K562 (cell line): ENCODE measurements around the gene ASB7. TPM values are rescaled to one million over a fixed set of nuclear protein-coding genes. Genes with fewer than 3 reads are reported as not detected.

Experiments used
- ATAC-seq: fragments of 200-7000 bp; cut with Tn5 transposase; 3 replicates; pipeline ENCODE4 v1.9.1; 2020; ENCODE audit warnings: moderate library complexity
- BruUV-seq: library from RNA; stranded (reverse); fragments of 400-500 nt; replicated peaks from 2 replicates; lab custom pipeline; 2021; lab: Mats Ljungman, UMichigan
- CTCF ChIA-PET: fragments of 300-600 bp; formaldehyde crosslinking; extraction: SDS; loops from one replicate; lab custom pipeline; 2021; ENCODE audit warnings: low intra/inter-chr PET ratio; lab: Yijun Ruan, JAX
- POLR2A ChIA-PET: fragments of 300-600, 350-650 bp; sonication (Branson Sonifier 250); formaldehyde crosslinking; extraction: SDS; loops from one replicate; lab custom pipeline; 2021; ENCODE audit warnings: antibody characterized with exemption, inconsistent platforms; lab: Yijun Ruan, JAX
- DNase-seq, 4 experiments: peaks; one replicate each; pipeline versions ENCODE4 v3.0.0 to v3.0.0-alpha.2; 2011 to 2018; ENCODE audit warnings: low spot score in 3 of 4, mixed read lengths in 3 of 4; ENCODE audit errors: extremely low read depth in 1 of 4
- FAIRE-seq: peaks from 2 replicates; lab custom pipeline; 2011; peaks lifted over from hg19 to GRCh38; lab: Jason Lieb, UNC
- H2AFZ ChIP-seq: 2 replicates; pipeline ENCODE4 v1.6.0; 2011; ENCODE audit warnings: low read depth, low read length, control low read depth, inconsistent platforms
- H3K27ac ChIP-seq: fragments of 200-600 bp; 3 replicates; pipeline ENCODE4 v1.8.0; 2011; ENCODE audit warnings: low read depth, mild to moderate bottlenecking, control low read depth, inconsistent platforms, low read length, moderate library complexity, mixed read lengths; ENCODE audit errors: extremely low read depth
- H3K27me3 ChIP-seq, 2 experiments: fragments of 300-600 bp in 1 of 2; 2 replicates in 1 of 2; 3 replicates in 1 of 2; pipeline versions ENCODE4 v1.6.0 to v1.8.0; 2011; ENCODE audit warnings: inconsistent platforms in 2 of 2, low read length in 2 of 2, mild to moderate bottlenecking in 1 of 2, mixed read lengths in 1 of 2, moderate library complexity in 1 of 2; ENCODE audit not compliant: control insufficient read depth in 2 of 2, insufficient read depth in 2 of 2
- H3K36me3 ChIP-seq: fragments of 300-600 bp; 3 replicates; pipeline ENCODE4 v1.8.0; 2011; ENCODE audit warnings: mild to moderate bottlenecking, low read length, inconsistent platforms; ENCODE audit not compliant: control insufficient read depth, insufficient read depth
- H3K4me1 ChIP-seq, 2 experiments: fragments of 200-600 bp in 1 of 2; replicated peaks in 1 of 2; 2 replicates in 1 of 2; 3 replicates in 1 of 2; pipeline versions ENCODE4 v1.5.1 to v1.8.0; 2011; ENCODE audit warnings: inconsistent platforms in 2 of 2, low read length in 2 of 2, mild to moderate bottlenecking in 1 of 2, mixed read lengths in 1 of 2, moderate library complexity in 1 of 2; ENCODE audit not compliant: control insufficient read depth in 2 of 2, insufficient read depth in 2 of 2
- H3K4me2 ChIP-seq: 2 replicates; pipeline ENCODE4 v1.6.1; 2011; ENCODE audit warnings: low read length, control low read depth, inconsistent platforms, mixed read lengths; ENCODE audit not compliant: insufficient read depth
- H3K4me3 ChIP-seq: fragments of 200-600 bp; sonication (generic), shearing (Covaris generic); 2 replicates; pipeline ENCODE4 v1.5.1; 2016; ENCODE audit warnings: control low read depth, inconsistent platforms
- H3K79me2 ChIP-seq: fragments of 200-600 bp; 3 replicates; pipeline ENCODE4 v1.8.0; 2011; ENCODE audit warnings: low read length, inconsistent platforms; ENCODE audit not compliant: control insufficient read depth, insufficient read depth
- H3K9ac ChIP-seq, 2 experiments: 2 replicates each; pipeline versions ENCODE4 v1.6.0 to v1.6.1; 2011; ENCODE audit warnings: low read depth in 2 of 2, low read length in 2 of 2, control low read depth in 1 of 2, inconsistent platforms in 1 of 2, mild to moderate bottlenecking in 1 of 2, mixed read lengths in 1 of 2; ENCODE audit not compliant: insufficient read depth in 1 of 2
- H3K9me1 ChIP-seq: one replicate; pipeline ENCODE4 v1.6.0; 2011; ENCODE audit warnings: inconsistent platforms, mild to moderate bottlenecking, low read length, moderate library complexity; ENCODE audit not compliant: control insufficient read depth, insufficient read depth
- H3K9me3 ChIP-seq: replicated peaks from 2 replicates; pipeline ENCODE4 v1.5.1; 2011; ENCODE audit warnings: low read depth, low read length, inconsistent platforms; ENCODE audit not compliant: control insufficient read depth, insufficient read depth
- H4K20me1 ChIP-seq: replicated peaks from 2 replicates; pipeline ENCODE4 v1.6.1; 2011; ENCODE audit warnings: low read length, inconsistent platforms, mixed read lengths; ENCODE audit not compliant: control insufficient read depth, insufficient read depth
- CBX5 ChIP-seq: IDR thresholded peaks from 2 replicates; pipeline ENCODE4 v1.6.1; 2014; ENCODE audit warnings: low read depth, borderline replicate concordance
- NR2C2 ChIP-seq, 2 experiments: fragments of 200-800 bp in 1 of 2; sonication (Bioruptor generic) in 1 of 2; sonication (generic) in 1 of 2; formaldehyde crosslinking in 1 of 2; IDR thresholded peaks; 2 replicates each; pipeline versions ENCODE4 v1.6.1 to v1.8.0; 2016 to 2022; ENCODE audit warnings: mild to moderate bottlenecking in 1 of 2, missing compliant biosample characterization in 1 of 2, missing genetic modification characterization in 1 of 2, missing genetic modification reagents in 1 of 2
- PHF8 ChIP-seq: fragments of 200-600 bp; sonication (generic); IDR thresholded peaks from 2 replicates; pipeline ENCODE4 v1.6.1; 2012; ENCODE audit warnings: mixed run types, mild to moderate bottlenecking, inconsistent platforms, low read length, moderate library complexity, borderline replicate concordance
- RB1 ChIP-seq: fragments of 450-650 bp; IDR thresholded peaks from 2 replicates; pipeline ENCODE4 v1.6.1; 2017; ENCODE audit warnings: low read depth, mild to moderate bottlenecking
- SP1 ChIP-seq: sonication (generic); formaldehyde crosslinking; IDR thresholded peaks from 2 replicates; pipeline ENCODE4 v1.8.1; 2022; ENCODE audit warnings: mild to moderate bottlenecking, missing genetic modification reagents
- TCF7 ChIP-seq: sonication (generic); IDR thresholded peaks from 2 replicates; pipeline ENCODE4 v1.6.1; 2016; ENCODE audit warnings: antibody characterized with exemption, borderline replicate concordance
- ZNF134 ChIP-seq: fragments of 250-450 bp; sonication (Bioruptor Pico); conservative IDR thresholded peaks from 2 replicates; pipeline ENCODE4 v1.4.0; 2020
- ZNF408 ChIP-seq: fragments of 250-450 bp; sonication (Bioruptor Pico); IDR thresholded peaks from 2 replicates; pipeline ENCODE4 v1.4.0; 2020; ENCODE audit warnings: low read depth, mild to moderate bottlenecking, moderate library complexity
- ZNF583 ChIP-seq: fragments of 250-450 bp; sonication (Bioruptor Pico); IDR thresholded peaks from 2 replicates; pipeline ENCODE4 v1.4.0; 2020
- ZNF668 ChIP-seq: fragments of 250-450 bp; sonication (Bioruptor Pico); IDR thresholded peaks from 2 replicates; pipeline ENCODE4 v1.8.0; 2022; ENCODE audit warnings: mild to moderate bottlenecking, inconsistent platforms
- ZNF707 ChIP-seq: fragments of 250-450 bp; sonication (Bioruptor Pico); conservative IDR thresholded peaks from 2 replicates; pipeline ENCODE4 v1.8.0; 2022; ENCODE audit warnings: inconsistent platforms, mild to moderate bottlenecking, moderate library complexity
- WGBS: fragments of 100-300 bp; shearing (Covaris generic); methylation state at CpG from one replicate; pipeline ENCODE4 v1.1.6; 2016; ENCODE audit warnings: low coverage, mixed read lengths; ENCODE audit not compliant: insufficient coverage; ENCODE audit errors: missing lambda C conversion rate; 5-methylcytosine and 5-hydroxymethylcytosine counted together
- in situ Hi-C: fragments of 300-500 bp; cut with MboI; formaldehyde crosslinking; loops from 4 replicates; pipeline ENCODE4 v1.15.0; 2018; ENCODE audit warnings: inconsistent platforms, mixed read lengths
- intact Hi-C: fragments of 100-400 bp; cut with micrococcal nuclease; formaldehyde crosslinking; loops from 2 replicates; pipeline ENCODE4 v1.14.2; 2022
- polyA plus RNA-seq, 8 experiments: library from polyadenylated mRNA; depleted of rRNA in 4 of 8; stranded (reverse) in 5 of 8; unstranded in 3 of 8; fragments of >200 nt; fragmentation: Nextera tagmentation in 2 of 8; fragmentation: Illumina TruSeq in 1 of 8; extraction: Ambion mirVana in 2 of 8; extraction: Trizol in 1 of 8; gene quantifications; 2 replicates each; pipeline versions ENCODE4 v1.2.1 to v1.2.3, GENCODE V29; 2011 to 2014; ENCODE audit warnings: inconsistent platforms in 1 of 8, missing spikeins in 1 of 8
- total RNA-seq, 7 experiments: library from RNA; depleted of rRNA in 6 of 7; stranded (reverse); fragments of >200 nt in 6 of 7; fragmentation: Illumina TruSeq in 2 of 7; extraction: Trizol in 2 of 7; gene quantifications; 2 replicates each; pipeline versions ENCODE4 v1.2.1 to v1.2.3, GENCODE V29; 2011 to 2021; ENCODE audit warnings: low replicate concordance in 1 of 7
- TF ChIP-seq, protein P1 (sequence below): IDR thresholded peaks from 3 replicates; pipeline ENCODE4 v1.6.1; 2011; ENCODE audit warnings: borderline replicate concordance, mild to moderate bottlenecking, moderate library complexity; ENCODE audit not compliant: insufficient read length; ENCODE audit errors: extremely low read depth
- TF ChIP-seq, protein P2 (sequence below): fragments of 450-650 bp; IDR thresholded peaks from 2 replicates; pipeline ENCODE4 v1.6.1; 2018; ENCODE audit warnings: mild to moderate bottlenecking, low read depth; ENCODE audit not compliant: partially characterized antibody

The ASB7 gene
- total and polyA plus RNA-seq, 9 of the 15 experiments (the other 6 are each of a cell fraction or from before 2014, with no cell fraction given) = 1.8 to 10.1 (median 6.8) TPM

DNA sequence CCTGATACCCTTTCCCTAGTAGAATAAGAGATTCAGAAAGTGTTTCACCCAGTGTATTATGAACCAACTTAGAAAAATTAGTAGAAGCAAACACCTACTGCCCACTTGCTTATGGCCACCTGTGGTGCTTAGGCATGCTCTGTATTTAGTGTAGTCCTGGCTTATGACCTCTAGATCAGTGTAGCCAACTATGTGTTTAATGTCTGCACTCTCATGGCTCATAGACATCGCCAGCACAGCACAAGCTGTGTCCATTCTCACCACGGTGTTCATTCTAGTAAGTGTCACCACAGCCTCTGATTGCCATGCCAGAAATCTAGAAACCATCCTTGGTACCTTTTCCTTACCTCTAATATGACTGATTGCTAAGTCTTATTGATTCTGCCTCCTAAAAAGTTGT, 14.3 kb downstream of the ASB7 start:
- Histone ChIP-seq H3K27me3 (no peaks in the 10 kb centered on the region), H3K9ac (no peak overlapping the region), H3K4me3 (no peak overlapping the region), H3K79me2 (no peaks in the 10 kb centered on the region), H3K9me3 (no peaks in the 10 kb centered on the region), H3K36me3 (peaks cover 42% of the 10 kb centered on the region; the same call in 2 of the 3 replicates), H3K4me1 (no peaks in the 10 kb centered on the region), H3K27ac (no peak overlapping the region), H3K9me1 (no peaks in the 10 kb centered on the region), H2AFZ (no peak overlapping the region), H4K20me1 (no peaks in the 10 kb centered on the region), H3K4me2 (no peak overlapping the region)
- no peak for DNase-seq
- intact Hi-C loops = no loop called here
- in situ Hi-C loops = no loop called here
- CTCF ChIA-PET = no interaction called here
- no peak for ATAC-seq
- 72% methylated on average over 2 of the region's 2 CpGs for WGBS
- POLR2A ChIA-PET = no interaction called here
- no peak for FAIRE-seq
- no TSS peak for BruUV-seq
- TF ChIP-seq CBX5 = no peak
- no peak for TF ChIP-seq RB1
- no peak for TF ChIP-seq ZNF668 (CRISPR knock-in tag)
- no peak for TF ChIP-seq ZNF134
- TF ChIP-seq ZNF707 (CRISPR knock-in tag) = no peak
- TF ChIP-seq SP1 (CRISPR knock-in tag) = no peak
- TF ChIP-seq, protein P1, sequence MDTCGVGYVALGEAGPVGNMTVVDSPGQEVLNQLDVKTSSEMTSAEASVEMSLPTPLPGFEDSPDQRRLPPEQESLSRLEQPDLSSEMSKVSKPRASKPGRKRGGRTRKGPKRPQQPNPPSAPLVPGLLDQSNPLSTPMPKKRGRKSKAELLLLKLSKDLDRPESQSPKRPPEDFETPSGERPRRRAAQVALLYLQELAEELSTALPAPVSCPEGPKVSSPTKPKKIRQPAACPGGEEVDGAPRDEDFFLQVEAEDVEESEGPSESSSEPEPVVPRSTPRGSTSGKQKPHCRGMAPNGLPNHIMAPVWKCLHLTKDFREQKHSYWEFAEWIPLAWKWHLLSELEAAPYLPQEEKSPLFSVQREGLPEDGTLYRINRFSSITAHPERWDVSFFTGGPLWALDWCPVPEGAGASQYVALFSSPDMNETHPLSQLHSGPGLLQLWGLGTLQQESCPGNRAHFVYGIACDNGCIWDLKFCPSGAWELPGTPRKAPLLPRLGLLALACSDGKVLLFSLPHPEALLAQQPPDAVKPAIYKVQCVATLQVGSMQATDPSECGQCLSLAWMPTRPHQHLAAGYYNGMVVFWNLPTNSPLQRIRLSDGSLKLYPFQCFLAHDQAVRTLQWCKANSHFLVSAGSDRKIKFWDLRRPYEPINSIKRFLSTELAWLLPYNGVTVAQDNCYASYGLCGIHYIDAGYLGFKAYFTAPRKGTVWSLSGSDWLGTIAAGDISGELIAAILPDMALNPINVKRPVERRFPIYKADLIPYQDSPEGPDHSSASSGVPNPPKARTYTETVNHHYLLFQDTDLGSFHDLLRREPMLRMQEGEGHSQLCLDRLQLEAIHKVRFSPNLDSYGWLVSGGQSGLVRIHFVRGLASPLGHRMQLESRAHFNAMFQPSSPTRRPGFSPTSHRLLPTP = no peak
- TF ChIP-seq ZNF408 = no peak
- TF ChIP-seq TCF7 = no peak
- no peak for TF ChIP-seq NR2C2 (CRISPR knock-in tag; IDR thresholded peaks at IDR 0.05)
- no peak for TF ChIP-seq NR2C2 (tag; IDR thresholded peaks at IDR 0.05)
- no peak for TF ChIP-seq PHF8
- TF ChIP-seq, protein P2, sequence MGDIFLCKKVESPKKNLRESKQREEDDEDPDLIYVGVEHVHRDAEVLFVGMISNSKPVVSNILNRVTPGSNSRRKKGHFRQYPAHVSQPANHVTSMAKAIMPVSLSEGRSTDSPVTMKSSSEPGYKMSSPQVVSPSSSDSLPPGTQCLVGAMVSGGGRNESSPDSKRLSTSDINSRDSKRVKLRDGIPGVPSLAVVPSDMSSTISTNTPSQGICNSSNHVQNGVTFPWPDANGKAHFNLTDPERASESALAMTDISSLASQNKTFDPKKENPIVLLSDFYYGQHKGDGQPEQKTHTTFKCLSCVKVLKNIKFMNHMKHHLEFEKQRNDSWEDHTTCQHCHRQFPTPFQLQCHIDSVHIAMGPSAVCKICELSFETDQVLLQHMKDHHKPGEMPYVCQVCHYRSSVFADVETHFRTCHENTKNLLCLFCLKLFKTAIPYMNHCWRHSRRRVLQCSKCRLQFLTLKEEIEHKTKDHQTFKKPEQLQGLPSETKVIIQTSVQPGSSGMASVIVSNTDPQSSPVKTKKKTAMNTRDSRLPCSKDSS = no peak
- TF ChIP-seq ZNF583 (CRISPR knock-in tag) = no peak
